Measurements from ENCODE around the gene TMEM218. TPM values are rescaled to one million over a fixed set of nuclear protein-coding genes. Genes with fewer than 3 reads are reported as not detected.

Gene TMEM218
- total RNA-seq, 1 experiment from 2014 or later = 14.3 TPM

DNA sequence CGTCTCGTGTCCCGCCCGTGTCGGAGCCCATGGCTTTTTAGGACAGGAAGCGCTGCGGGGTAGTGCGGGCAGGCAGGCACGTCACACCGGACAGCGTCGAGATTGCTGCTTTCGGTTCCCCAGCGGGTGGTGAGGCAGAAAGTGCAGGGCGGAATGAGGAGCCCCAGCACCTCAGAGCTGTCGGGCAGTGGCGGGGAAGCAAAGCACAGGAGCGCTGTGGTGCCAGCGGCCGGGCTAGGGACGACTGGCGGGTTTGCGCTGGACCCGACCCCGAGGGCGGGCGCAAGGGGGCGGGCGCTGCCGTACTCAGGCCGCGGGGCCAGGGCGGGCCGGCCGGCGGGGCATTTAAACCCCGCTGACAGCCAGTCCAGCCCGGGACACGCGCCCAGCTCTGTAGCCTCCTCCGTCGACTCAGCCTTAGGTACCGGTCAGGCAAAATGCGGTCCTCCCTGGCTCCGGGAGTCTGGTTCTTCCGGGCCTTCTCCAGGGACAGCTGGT lies 48.4 kb downstream of the TMEM218 start, which contains the start of gene SLC37A2:
Gene SLC37A2 (plus strand): TSS at position 375 of the 498 bp plus-strand sequence. CDS start 63 bp downstream, at position 438.
- H3K27me3 ChIP-seq (ENCODE audit: insufficient read depth, low read length) = peaks cover 9% of the 10 kb centered on the region
- no peaks in the 10 kb centered on the region for H3K79me2 ChIP-seq (ENCODE audit: insufficient read depth, low read length)

More for the DNA sequence above, 48.4 kb downstream of the TMEM218 start, which contains the start of gene SLC37A2:
- H3K23ac ChIP-seq (ENCODE audit: insufficient read length, low read depth, low read length) = no peak within 1 kb of the TSS
- peaks cover 15% of the 10 kb centered on the region for H3K23me2 ChIP-seq (ENCODE audit: insufficient read length, low read depth, low read length, poor library complexity, severe bottlenecking)
- WGBS (ENCODE audit: extremely low coverage, insufficient read length, low lambda C conversion rate) = no CpG with 5 or more reads among the region's 46 CpGs
- no peaks in the 10 kb centered on the region for H3K79me1 ChIP-seq (ENCODE audit: insufficient read depth, low read depth, low read length, poor library complexity, severe bottlenecking)
- Mint-ChIP-seq H3K27me3 (ENCODE audit: low read depth) (peaks cover 68% of the 10 kb centered on the region), H3K4me3 (peak within 1 kb of the TSS; percentile 73 to 89), H3K27ac (no peak within 1 kb of the TSS), H3K9me3 (no peaks in the 10 kb centered on the region), H3K4me1 (peaks cover 8 to 9% of the 10 kb centered on the region in 2 experiments), H3K36me3 (ENCODE audit: insufficient read depth in 1 of 3, low read depth in 3 of 3) (no peaks in the 10 kb centered on the region)
- TF ChIP-seq, protein P1, sequence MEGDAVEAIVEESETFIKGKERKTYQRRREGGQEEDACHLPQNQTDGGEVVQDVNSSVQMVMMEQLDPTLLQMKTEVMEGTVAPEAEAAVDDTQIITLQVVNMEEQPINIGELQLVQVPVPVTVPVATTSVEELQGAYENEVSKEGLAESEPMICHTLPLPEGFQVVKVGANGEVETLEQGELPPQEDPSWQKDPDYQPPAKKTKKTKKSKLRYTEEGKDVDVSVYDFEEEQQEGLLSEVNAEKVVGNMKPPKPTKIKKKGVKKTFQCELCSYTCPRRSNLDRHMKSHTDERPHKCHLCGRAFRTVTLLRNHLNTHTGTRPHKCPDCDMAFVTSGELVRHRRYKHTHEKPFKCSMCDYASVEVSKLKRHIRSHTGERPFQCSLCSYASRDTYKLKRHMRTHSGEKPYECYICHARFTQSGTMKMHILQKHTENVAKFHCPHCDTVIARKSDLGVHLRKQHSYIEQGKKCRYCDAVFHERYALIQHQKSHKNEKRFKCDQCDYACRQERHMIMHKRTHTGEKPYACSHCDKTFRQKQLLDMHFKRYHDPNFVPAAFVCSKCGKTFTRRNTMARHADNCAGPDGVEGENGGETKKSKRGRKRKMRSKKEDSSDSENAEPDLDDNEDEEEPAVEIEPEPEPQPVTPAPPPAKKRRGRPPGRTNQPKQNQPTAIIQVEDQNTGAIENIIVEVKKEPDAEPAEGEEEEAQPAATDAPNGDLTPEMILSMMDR (conservative IDR thresholded peaks at IDR 0.05) = peak; percentile 45
- no peak within 1 kb of the TSS for H4K8ac ChIP-seq (replicated peaks; ENCODE audit: insufficient read length, low read depth, low read length)
- H4K91ac ChIP-seq (ENCODE audit: insufficient read length, low read depth, low read length) = no peak within 1 kb of the TSS
- no peak within 1 kb of the TSS for H3K4ac ChIP-seq (ENCODE audit: low read depth, low read length)
- peak; percentile 71 for DNase-seq
- H2AK5ac ChIP-seq (ENCODE audit: insufficient read length, low read length) = no peak within 1 kb of the TSS
- no peak within 1 kb of the TSS for H2BK120ac ChIP-seq (ENCODE audit: low read depth, low read length, poor library complexity, severe bottlenecking)
- H3T11ph ChIP-seq (ENCODE audit: low read length) = no peak within 1 kb of the TSS
- H3K18ac ChIP-seq (ENCODE audit: insufficient read length, low read depth, low read length) = no peak within 1 kb of the TSS
- H3K4me1 ChIP-seq (ENCODE audit: insufficient read depth, low read length) = no peaks in the 10 kb centered on the region
- H2BK20ac ChIP-seq (ENCODE audit: low read depth, low read length, poor library complexity, severe bottlenecking) = no peak within 1 kb of the TSS
- no peak within 1 kb of the TSS for H4K5ac ChIP-seq (ENCODE audit: insufficient read length, low read depth, low read length)
- H2AFZ ChIP-seq (ENCODE audit: low read length) = peak within 1 kb of the TSS; percentile 60
- no peaks in the 10 kb centered on the region for H3K9me3 ChIP-seq (ENCODE audit: control insufficient read depth, low read depth, low read length)
- H2BK5ac ChIP-seq (ENCODE audit: insufficient read length, low read length) = no peak within 1 kb of the TSS
- peak within 1 kb of the TSS; percentile 78 for H3K4me2 ChIP-seq (ENCODE audit: insufficient read depth, insufficient read length, low read length)
- no peak within 1 kb of the TSS for H3K56ac ChIP-seq (ENCODE audit: insufficient read length, low read depth, low read length)
- no peak within 1 kb of the TSS for H3K9ac ChIP-seq (ENCODE audit: extremely low read depth, insufficient read length, low read length)
- H2BK12ac ChIP-seq (ENCODE audit: insufficient read length, low read depth, low read length) = no peak within 1 kb of the TSS
- no peaks in the 10 kb centered on the region for H4K20me1 ChIP-seq (ENCODE audit: control insufficient read depth, insufficient read depth, insufficient read length)
- peak within 1 kb of the TSS; percentile 54 for H3K14ac ChIP-seq (ENCODE audit: insufficient read depth, low read length)
- H2BK15ac ChIP-seq (ENCODE audit: low read depth, low read length) = no peak within 1 kb of the TSS
- H3K27ac ChIP-seq (ENCODE audit: insufficient read length, low read depth, low read length) = no peak within 1 kb of the TSS

Measured in H9 (cell line).